ENCODE results near the gene CASP8. TPM values are rescaled to one million over a fixed set of nuclear protein-coding genes. Genes with fewer than 3 reads are reported as not detected.
"Not testable (repeated sequence)": the region's sequence is repeated elsewhere in the genome, so short reads cannot be mapped to it uniquely, and the experiment has no call there.

CASP8 gene
- total RNA-seq, 5 donors from 2014 or later (not counting 1 experiment from before 2014, with no cell fraction given) = 116 to 306 (median 255) TPM

- H3K27me3 Mint-ChIP-seq; CTCF ChIA-PET; DNase-seq; H3K4me3 Mint-ChIP-seq; H3K27me3 ChIP-seq (replicated peaks in 1 of 2; ENCODE audit: control insufficient read depth in 2 of 2, extremely low read depth in 1 of 2, insufficient read depth in 2 of 2, low read length in 1 of 2); H3K4me3 ChIP-seq (ENCODE audit: control insufficient read depth in 1 of 2, extremely low read depth in 1 of 2, low read length in 1 of 2); ATAC-seq (replicated peaks in 1 of 4); H3K9me3 ChIP-seq; H3K27ac ChIP-seq (ENCODE audit: low read length); POLR2A ChIA-PET; H3K4me1 ChIP-seq (ENCODE audit: control insufficient read depth in 1 of 2, extremely low read depth in 1 of 2, insufficient read depth in 2 of 2, low read length in 2 of 2): not testable (repeated sequence)
- peak overlapping the region in 1 of 2 donors; percentile 34 for H3K27ac Mint-ChIP-seq
- peaks cover 80% of the 10 kb centered on the region for H3K36me3 Mint-ChIP-seq
- peaks cover 0 to 43% of the 10 kb centered on the region in 2 donors for H3K36me3 ChIP-seq (ENCODE audit: control insufficient read depth in 2 of 2, extremely low read depth in 1 of 2, insufficient read depth in 1 of 2, low read length in 1 of 2)
- peaks cover 5 to 35% (median 29%) of the 10 kb centered on the region in 3 donors for H3K9me3 Mint-ChIP-seq
- peaks cover 0 to 19% (median 10%) of the 10 kb centered on the region in 3 donors for H3K4me1 Mint-ChIP-seq
- 100% methylated on average over 11 of the region's 15 CpGs for whole genome bisulfite sequencing (ENCODE audit: insufficient coverage)
Observed at GRCh38 chr2:201290457-201291148, 30.3 kb downstream of the CASP8 start.

DNA sequence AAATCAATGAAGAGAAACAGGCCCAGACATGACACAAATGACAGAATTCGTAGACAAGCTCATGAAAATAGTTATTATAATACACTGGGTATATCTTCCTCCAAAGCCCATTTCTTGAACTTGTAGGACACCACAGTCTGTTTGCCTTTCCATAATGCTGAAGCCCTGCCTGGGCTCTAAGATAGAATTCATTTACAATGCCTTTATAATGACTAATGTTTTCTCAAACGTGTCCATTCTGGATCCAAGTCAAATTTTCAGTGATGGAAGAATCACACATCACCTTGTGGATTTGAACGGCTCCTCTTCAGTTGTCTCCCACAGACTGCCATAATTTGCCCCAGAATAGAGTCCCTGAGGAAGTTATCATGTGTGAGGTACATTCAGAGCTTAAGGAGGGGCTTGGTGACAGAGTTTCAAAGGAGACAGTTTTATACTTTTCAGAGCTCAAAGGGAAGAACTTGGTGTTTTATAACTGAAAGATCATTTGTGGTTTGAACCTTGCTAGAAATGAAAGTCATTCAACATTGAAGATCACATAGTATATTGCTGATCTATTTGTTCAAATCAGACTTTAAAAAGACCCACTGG, 38.2 kb downstream of the CASP8 start:
- H3K36me3 ChIP-seq (ENCODE audit: control insufficient read depth in 2 of 2, extremely low read depth in 1 of 2, insufficient read depth in 1 of 2, low read length in 1 of 2) = no peaks in the 10 kb centered on the region
- ChIA-PET POLR2A (interaction anchor here (0.6 kb wide), 2 partner anchors 1356 to 1795 kb away, joined by 3 to 5 read pairs; no protein-coding TSS in a partner anchor), CTCF (no interaction called here)
- no peaks in the 10 kb centered on the region for H3K9me3 ChIP-seq
- Mint-ChIP-seq H3K4me1 (peaks cover 11 to 16% (median 12%) of the 10 kb centered on the region in 3 donors), H3K36me3 (peaks cover 75% of the 10 kb centered on the region), H3K27me3 (no peaks in the 10 kb centered on the region), H3K4me3 (no peak overlapping the region), H3K27ac (peak overlapping the region in 1 of 2 donors; percentile 50), H3K9me3 (peaks cover 23 to 49% (median 32%) of the 10 kb centered on the region in 3 donors)
- WGBS (ENCODE audit: insufficient coverage) = 80% methylated on average over 1 of the region's 3 CpGs
- no peak for DNase-seq
- H3K27ac ChIP-seq (ENCODE audit: low read length) = no peak overlapping the region
- H3K27me3 ChIP-seq (replicated peaks in 1 of 2; ENCODE audit: control insufficient read depth in 2 of 2, extremely low read depth in 1 of 2, insufficient read depth in 2 of 2, low read length in 1 of 2) = no peaks in the 10 kb centered on the region
- H3K4me1 ChIP-seq (ENCODE audit: control insufficient read depth in 1 of 2, extremely low read depth in 1 of 2, insufficient read depth in 2 of 2, low read length in 2 of 2) = peaks cover 0 to 2% of the 10 kb centered on the region in 2 experiments
- no peak for ATAC-seq (replicated peaks in 1 of 4)
- no peak overlapping the region for H3K4me3 ChIP-seq (ENCODE audit: control insufficient read depth in 1 of 2, extremely low read depth in 1 of 2, low read length in 1 of 2)

DNA sequence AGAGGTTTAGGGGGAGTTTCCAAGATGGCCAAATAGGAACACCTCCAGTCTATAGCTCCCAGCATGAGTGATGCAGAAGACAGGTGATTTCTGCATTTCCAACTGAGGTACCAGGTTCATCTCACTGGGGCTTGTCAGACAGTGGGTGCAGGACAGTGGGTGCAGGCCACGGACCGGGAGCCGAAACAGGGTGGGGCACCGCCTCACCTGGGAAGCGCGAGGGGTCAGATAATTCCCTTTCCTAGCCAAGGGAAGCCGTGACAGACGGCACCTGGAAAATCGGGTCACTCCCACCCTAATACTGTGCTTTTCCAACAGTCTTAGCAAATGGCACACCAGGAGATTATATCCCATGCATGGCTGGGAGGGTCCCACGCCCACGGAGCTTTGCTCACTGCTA, 39.6 kb downstream of the CASP8 start:
- WGBS (ENCODE audit: insufficient coverage) = 100% methylated on average over 9 of the region's 11 CpGs
- ATAC-seq (replicated peaks in 1 of 4); H3K27ac ChIP-seq (ENCODE audit: low read length); DNase-seq; H3K27ac Mint-ChIP-seq; H3K27me3 Mint-ChIP-seq; H3K4me1 ChIP-seq (ENCODE audit: control insufficient read depth in 1 of 2, extremely low read depth in 1 of 2, insufficient read depth in 2 of 2, low read length in 2 of 2); H3K36me3 ChIP-seq (ENCODE audit: control insufficient read depth in 2 of 2, extremely low read depth in 1 of 2, insufficient read depth in 1 of 2, low read length in 1 of 2); H3K27me3 ChIP-seq (replicated peaks in 1 of 2; ENCODE audit: control insufficient read depth in 2 of 2, extremely low read depth in 1 of 2, insufficient read depth in 2 of 2, low read length in 1 of 2); H3K9me3 ChIP-seq; H3K4me3 Mint-ChIP-seq; POLR2A ChIA-PET; H3K4me3 ChIP-seq (ENCODE audit: control insufficient read depth in 1 of 2, extremely low read depth in 1 of 2, low read length in 1 of 2): not testable (repeated sequence)
- CTCF ChIA-PET = interaction anchor here in 1 of 2 donors (1.0 kb wide), 1 partner anchor 67 kb away, joined by 4 read pairs; no protein-coding TSS in a partner anchor
- Mint-ChIP-seq H3K36me3 (peaks cover 78% of the 10 kb centered on the region), H3K9me3 (peaks cover 23 to 55% (median 30%) of the 10 kb centered on the region in 3 donors), H3K4me1 (peaks cover 11 to 16% (median 12%) of the 10 kb centered on the region in 3 donors)

DNA sequence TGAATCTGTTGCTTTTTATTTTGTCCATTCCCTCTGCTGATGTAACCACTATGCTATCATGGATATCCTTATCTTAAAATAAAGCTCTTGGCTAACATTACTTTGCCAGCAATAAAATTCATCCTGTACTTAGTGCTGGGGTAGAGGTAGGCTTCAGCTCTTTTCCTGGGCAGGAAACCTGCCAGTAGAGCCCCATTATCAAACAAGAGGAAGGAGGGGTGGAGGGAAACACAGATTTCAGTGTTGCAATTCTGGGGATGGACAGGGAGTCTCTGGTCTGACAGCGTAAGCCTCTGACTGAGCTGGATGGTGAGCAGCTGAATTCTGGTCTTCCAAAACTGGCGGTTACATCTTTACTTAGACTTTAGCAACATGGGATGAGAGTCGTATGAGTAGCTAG, 47.5 kb downstream of the CASP8 start:
- H3K4me3 Mint-ChIP-seq = no peak overlapping the region
- H3K27me3 Mint-ChIP-seq = no peaks in the 10 kb centered on the region
- Histone ChIP-seq H3K36me3 (ENCODE audit: control insufficient read depth in 2 of 2, extremely low read depth in 1 of 2, insufficient read depth in 1 of 2, low read length in 1 of 2) (peaks cover 0 to 2% of the 10 kb centered on the region in 2 donors), H3K4me1 (ENCODE audit: control insufficient read depth in 1 of 2, extremely low read depth in 1 of 2, insufficient read depth in 2 of 2, low read length in 2 of 2) (no peaks in the 10 kb centered on the region), H3K4me3 (ENCODE audit: control insufficient read depth in 1 of 2, extremely low read depth in 1 of 2, low read length in 1 of 2) (no peak overlapping the region), H3K27ac (ENCODE audit: low read length) (no peak overlapping the region), H3K9me3 (no peaks in the 10 kb centered on the region), H3K27me3 (replicated peaks in 1 of 2; ENCODE audit: control insufficient read depth in 2 of 2, extremely low read depth in 1 of 2, insufficient read depth in 2 of 2, low read length in 1 of 2) (no peaks in the 10 kb centered on the region)
- H3K9me3 Mint-ChIP-seq = peaks cover 3 to 48% (median 6%) of the 10 kb centered on the region in 3 donors
- POLR2A ChIA-PET = no interaction called here
- no peaks in the 10 kb centered on the region for H3K4me1 Mint-ChIP-seq
- H3K27ac Mint-ChIP-seq = no peak overlapping the region
- CTCF ChIA-PET = no interaction called here
- H3K36me3 Mint-ChIP-seq = peaks cover 81% of the 10 kb centered on the region
- no peak for DNase-seq
- 100% methylated on average over 1 of the region's 3 CpGs for WGBS (ENCODE audit: insufficient coverage)
- no peak for ATAC-seq (replicated peaks in 1 of 4)

- H3K9me3 Mint-ChIP-seq = peaks cover 5 to 44% (median 6%) of the 10 kb centered on the region in 3 donors
- no peaks in the 10 kb centered on the region for H3K27me3 ChIP-seq (replicated peaks in 1 of 2; ENCODE audit: control insufficient read depth in 2 of 2, extremely low read depth in 1 of 2, insufficient read depth in 2 of 2, low read length in 1 of 2)
- POLR2A ChIA-PET = interaction anchor here in 1 of 2 donors (0.5 kb wide), 1 partner anchor 112 kb away, joined by 3 read pairs; no protein-coding TSS in a partner anchor
- no peak overlapping the region for H3K4me3 Mint-ChIP-seq
- H3K36me3 Mint-ChIP-seq = peaks cover 81% of the 10 kb centered on the region
- no peak for DNase-seq
- CTCF ChIA-PET = no interaction called here
- ATAC-seq (replicated peaks in 1 of 4) = no peak
- no CpG with 5 or more reads among the region's 3 CpGs for WGBS (ENCODE audit: insufficient coverage)
- H3K27ac ChIP-seq (ENCODE audit: low read length) = no peak overlapping the region
- H3K27ac Mint-ChIP-seq = no peak overlapping the region
- H3K9me3 ChIP-seq = no peaks in the 10 kb centered on the region
- no peaks in the 10 kb centered on the region for H3K27me3 Mint-ChIP-seq
- H3K4me3 ChIP-seq (ENCODE audit: control insufficient read depth in 1 of 2, extremely low read depth in 1 of 2, low read length in 1 of 2) = no peak overlapping the region
- H3K4me1 Mint-ChIP-seq = no peaks in the 10 kb centered on the region
- peaks cover 0 to 4% of the 10 kb centered on the region in 2 donors for H3K36me3 ChIP-seq (ENCODE audit: control insufficient read depth in 2 of 2, extremely low read depth in 1 of 2, insufficient read depth in 1 of 2, low read length in 1 of 2)
- H3K4me1 ChIP-seq (ENCODE audit: control insufficient read depth in 1 of 2, extremely low read depth in 1 of 2, insufficient read depth in 2 of 2, low read length in 2 of 2) = no peaks in the 10 kb centered on the region
Observed at GRCh38 chr2:201308914-201309313, 48.6 kb downstream of the CASP8 start.

GRCh38 chr2:201313362-201313761, 53.0 kb downstream of the CASP8 start:
- ATAC-seq (replicated peaks in 1 of 4) (no peak), DNase-seq (no peak)
- H3K27me3 ChIP-seq (replicated peaks in 1 of 2; ENCODE audit: control insufficient read depth in 2 of 2, extremely low read depth in 1 of 2, insufficient read depth in 2 of 2, low read length in 1 of 2) = no peaks in the 10 kb centered on the region
- H3K4me3 ChIP-seq (ENCODE audit: control insufficient read depth in 1 of 2, extremely low read depth in 1 of 2, low read length in 1 of 2) = no peak overlapping the region
- no peak overlapping the region for H3K27ac ChIP-seq (ENCODE audit: low read length)
- H3K4me3 Mint-ChIP-seq = no peak overlapping the region
- H3K9me3 ChIP-seq = no peaks in the 10 kb centered on the region
- H3K4me1 Mint-ChIP-seq = no peaks in the 10 kb centered on the region
- peaks cover 0 to 4% of the 10 kb centered on the region in 2 donors for H3K36me3 ChIP-seq (ENCODE audit: control insufficient read depth in 2 of 2, extremely low read depth in 1 of 2, insufficient read depth in 1 of 2, low read length in 1 of 2)
- H3K36me3 Mint-ChIP-seq = peaks cover 92% of the 10 kb centered on the region
- no peak overlapping the region for H3K27ac Mint-ChIP-seq
- ChIA-PET CTCF (interaction anchor here in 1 of 2 donors (0.6 kb wide), 1 partner anchor 21 kb away, joined by 4 read pairs; no protein-coding TSS in a partner anchor), POLR2A (no interaction called here)
- no peaks in the 10 kb centered on the region for H3K4me1 ChIP-seq (ENCODE audit: control insufficient read depth in 1 of 2, extremely low read depth in 1 of 2, insufficient read depth in 2 of 2, low read length in 2 of 2)
- no peaks in the 10 kb centered on the region for H3K27me3 Mint-ChIP-seq
- 94% methylated on average over 3 of the region's 5 CpGs for WGBS (ENCODE audit: insufficient coverage)
- H3K9me3 Mint-ChIP-seq = peaks cover 5 to 64% (median 25%) of the 10 kb centered on the region in 3 donors

All from T-cell (primary cell).